ENCODE results near the gene RHOC. TPM values are rescaled to one million over a fixed set of nuclear protein-coding genes. Genes with fewer than 3 reads are reported as not detected.
A peak's percentile ranks its signal among the peaks of the same experiment; 100 is the strongest.

The RHOC gene
- total RNA-seq, 1 experiment from 2014 or later, result 506 TPM

- no peak for DNase-seq (ENCODE audit: low read depth)
These were observed 28.3 kb downstream of the RHOC start for GRCh38 chr1:112678605-112679004.

GRCh38 chr1:112677501-112677900 lies 29.4 kb downstream of the RHOC start:
- DNase-seq (ENCODE audit: low read depth), result no peak

- DNase-seq (ENCODE audit: low read depth), result no peak
These were observed 30.4 kb downstream of the RHOC start for GRCh38 chr1:112676543-112676942.

GRCh38 chr1:112675728-112676381 lies 31.1 kb downstream of the RHOC start:
- DNase-seq (ENCODE audit: low read depth), result no peak

- peak; percentile 14 for DNase-seq (ENCODE audit: low read depth)
These were observed 31.8 kb downstream of the RHOC start for GRCh38 chr1:112674986-112675727.

GRCh38 chr1:112674440-112674985 lies 32.4 kb downstream of the RHOC start, which contains the start of gene MOV10:
Gene MOV10, plus strand, starts transcription at chr1:112674659. Its CDS starts 254 bp downstream, at chr1:112674913.
- DNase-seq (ENCODE audit: low read depth), result peak; percentile 82

GRCh38 chr1:112673592-112674439 lies 33.1 kb downstream of the RHOC start:
- DNase-seq (ENCODE audit: low read depth), result peak; percentile 79

- DNase-seq (ENCODE audit: low read depth), result peak; percentile 9
These were observed 34.1 kb downstream of the RHOC start for GRCh38 chr1:112672842-112673241.

GRCh38 chr1:112672009-112672408 lies 34.9 kb downstream of the RHOC start:
- no peak for DNase-seq (ENCODE audit: low read depth)

GRCh38 chr1:112666946-112667345 lies 40.0 kb downstream of the RHOC start:
- no peak for DNase-seq (ENCODE audit: low read depth)

- no peak for DNase-seq (ENCODE audit: low read depth)
These were observed 41.1 kb downstream of the RHOC start for GRCh38 chr1:112665857-112666256.

- no peak for DNase-seq (ENCODE audit: low read depth)
These were observed 55.7 kb downstream of the RHOC start for GRCh38 chr1:112651205-112651604.

Other genes starting within 250 kb of the RHOC start
- gene WNT2B, start 198.2 kb downstream of the RHOC start, total RNA-seq (2014; rRNA removed; shearing (Covaris generic)), result under 0.01 and 0.02 TPM in 2 replicates
- gene ST7L, start 88.0 kb downstream of the RHOC start, total RNA-seq (2014; rRNA removed; shearing (Covaris generic)), result 32.7 and 49.6 TPM in 2 replicates
- gene CAPZA1, start 87.3 kb downstream of the RHOC start, total RNA-seq (2014; rRNA removed; shearing (Covaris generic)), result 190 and 259 TPM in 2 replicates
- 51.5 and 96.3 TPM in 2 replicates for gene MOV10, start 32.5 kb downstream of the RHOC start, total RNA-seq (2014; rRNA removed; shearing (Covaris generic))
- 1.3 and 1.5 TPM in 2 replicates for gene PPM1J, start 8.2 kb upstream of the RHOC start, total RNA-seq (2014; rRNA removed; shearing (Covaris generic))
- gene SLC16A1, start 249.1 kb upstream of the RHOC start, total RNA-seq (2014; rRNA removed; shearing (Covaris generic)), result 81.5 and 116 TPM in 2 replicates